GM18505 (cell line): ENCODE results near the gene TIMM13.

Experiments used
- ATAC-seq: cut with Tn5 transposase; IDR thresholded peaks from one replicate; pipeline ENCODE4 v1.9.1; 2021; ENCODE audit not compliant: unreplicated experiment
- POLR2A ChIP-seq: IDR thresholded peaks from 4 replicates; pipeline ENCODE4 v1.6.1; 2011; ENCODE audit warnings: borderline replicate concordance; ENCODE audit not compliant: insufficient read depth, insufficient read length; ENCODE audit errors: extremely low read depth

Gene TIMM13

GRCh38 chr19:2431318-2432055, 4.1 kb upstream of the TIMM13 start:
- no peak for TF ChIP-seq POLR2A
- ATAC-seq = no peak

GRCh38 chr19:2429917-2430535, 2.6 kb upstream of the TIMM13 start:
- TF ChIP-seq POLR2A = no peak
- no peak for ATAC-seq

- no peak for TF ChIP-seq POLR2A
- ATAC-seq = no peak
These were observed 1.6 kb upstream of the TIMM13 start for GRCh38 chr19:2428756-2429711.

- TF ChIP-seq POLR2A = no peak
- no peak for ATAC-seq
These were observed 920 bp upstream of the TIMM13 start for GRCh38 chr19:2428321-2428690.

GRCh38 chr19:2426611-2427428, 566 bp downstream of the TIMM13 start:
- peak; percentile 11 for ATAC-seq
- TF ChIP-seq POLR2A = no peak

GRCh38 chr19:2425622-2426581, 1.5 kb downstream of the TIMM13 start:
- no peak for TF ChIP-seq POLR2A
- ATAC-seq = no peak

GRCh38 chr19:2424686-2425621, 2.4 kb downstream of the TIMM13 start:
- ATAC-seq = no peak
- TF ChIP-seq POLR2A = no peak

- no peak for TF ChIP-seq POLR2A
- ATAC-seq = no peak
These were observed 3.3 kb downstream of the TIMM13 start for GRCh38 chr19:2423915-2424685.

- no peak for TF ChIP-seq POLR2A
- ATAC-seq = no peak
These were observed 4.1 kb downstream of the TIMM13 start for GRCh38 chr19:2423071-2423914.
